ENCODE results near the gene ERC2. TPM values are rescaled to one million over a fixed set of nuclear protein-coding genes. Genes with fewer than 3 reads are reported as not detected.

The ERC2 gene
- total and polyA plus RNA-seq, 2 of the 13 experiments (the other 11 are each of a cell fraction or from before 2014, with no cell fraction given), result 0.16 to 0.22 TPM

- TF ChIP-seq ZNF354B (CRISPR knock-in tag; IDR thresholded peaks at IDR 0.05) (no peak), ZNF263 (CRISPR knock-in tag; IDR thresholded peaks at IDR 0.05) (no peak), MED13 (CRISPR knock-in tag; IDR thresholded peaks at IDR 0.05) (no peak), PRDM4 (CRISPR knock-in tag; IDR thresholded peaks at IDR 0.05; ENCODE audit: borderline replicate concordance) (no peak)
Observed at GRCh38 chr3:55824406-55824805, 643.9 kb downstream of the ERC2 start (continued).

DNA sequence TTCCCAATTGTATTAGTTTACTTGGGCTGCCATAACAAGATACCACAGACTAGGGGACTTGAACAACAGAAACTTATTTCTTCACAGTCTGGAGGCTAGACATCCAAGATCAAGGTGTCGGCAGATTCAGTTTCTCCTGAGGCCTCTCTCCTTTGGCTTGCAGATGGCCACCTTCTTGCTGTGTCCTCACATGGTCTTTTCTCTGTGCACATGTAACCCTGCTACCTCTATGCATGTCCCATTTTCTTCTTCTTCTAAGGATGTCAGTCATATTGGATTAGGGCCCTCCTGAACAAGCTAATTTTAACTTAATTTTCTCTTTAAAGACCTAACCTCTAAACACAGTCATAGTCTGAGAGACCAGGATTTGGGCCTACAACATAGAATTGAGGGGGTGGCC, 644.4 kb downstream of the ERC2 start:
- in situ Hi-C loops (cut with HindIII; ENCODE audit: extremely low pct_ligation_motif_present, low pct_unique_long_range_greater_than_20kb), result no loop called here
- FAIRE-seq, result no peak
- CTCF ChIA-PET (ENCODE audit: low intra/inter-chr PET ratio, low total read pairs), result no interaction called here

More for the DNA sequence above, 644.4 kb downstream of the ERC2 start:
- Histone ChIP-seq H2AFZ (ENCODE audit: low read length) (no peak overlapping the region), H3K79me2 (ENCODE audit: insufficient read depth, low read length) (no peaks in the 10 kb centered on the region), H3K36me3 (replicated peaks in 1 of 2; ENCODE audit: control insufficient read depth in 1 of 2, insufficient read depth in 2 of 2, low read length in 2 of 2) (no peaks in the 10 kb centered on the region), H3K4me1 (ENCODE audit: insufficient read depth, low read length) (no peaks in the 10 kb centered on the region), H3K27ac (ENCODE audit: extremely low read length, insufficient read depth, low read length) (no peak overlapping the region), H3K27me3 (ENCODE audit: control insufficient read depth in 1 of 2, insufficient read depth in 2 of 2, low read length in 2 of 2) (no peaks in the 10 kb centered on the region), H3K9ac (ENCODE audit: insufficient read depth, low read depth, low read length) (no peak overlapping the region), H4K20me1 (ENCODE audit: insufficient read depth, low read length) (no peaks in the 10 kb centered on the region), H3K4me3 (replicated peaks in 1 of 3; ENCODE audit: insufficient read depth in 1 of 3, low read depth in 2 of 3, low read length in 3 of 3) (no peak overlapping the region), H3K4me2 (ENCODE audit: low read depth, low read length) (no peak overlapping the region), H3K9me3 (ENCODE audit: low read length) (no peaks in the 10 kb centered on the region)
- DNase-seq (ENCODE audit: low spot score) (no peak), ATAC-seq (no peak)
- TF ChIP-seq ONECUT2 (CRISPR knock-in tag; IDR thresholded peaks at IDR 0.05), result no peak
- TF ChIP-seq MNT (IDR thresholded peaks at IDR 0.05), result peak; percentile 68
- POLR2A ChIA-PET, result no interaction called here
- no TSS peak for BruUV-seq (replicated peaks)
- 100% methylated on average over 1 of the region's 1 CpG for WGBS (ENCODE audit: low lambda C conversion rate)
- intact Hi-C loops (cut with micrococcal nuclease; ENCODE audit: unreplicated experiment), result no loop called here
